PC-9 (cell line): ENCODE data around the gene ZNF785. TPM values are rescaled to one million over a fixed set of nuclear protein-coding genes. Genes with fewer than 3 reads are reported as not detected.

ENCODE experiments used
- BruUV-seq: library from RNA; stranded (reverse); fragments of 400-500 nt; replicated peaks from 2 replicates; lab custom pipeline; 2021; lab: Mats Ljungman, UMichigan
- CTCF ChIA-PET: fragments of 300-600 bp; sonication (Branson Sonifier 250); formaldehyde crosslinking; loops from one replicate; lab custom pipeline; 2022; ENCODE audit warnings: antibody characterized with exemption; lab: Charles Lee
- POLR2A ChIA-PET: fragments of 300-600 bp; sonication (Branson Sonifier 250); formaldehyde crosslinking; loops from one replicate; lab custom pipeline; 2022; ENCODE audit warnings: antibody characterized with exemption; ENCODE audit not compliant: unreplicated experiment; lab: Charles Lee
- DNase-seq, 2 experiments: peaks; one replicate each; pipeline versions ENCODE4 v3.0.0 to v3.0.0-alpha.2; 2015 to 2022; ENCODE audit warnings: mixed read lengths in 1 of 2
- H2AFZ ChIP-seq: fragments of 200-600 bp; sonication (generic); 2 replicates; pipeline ENCODE4 v1.8.1; 2017; ENCODE audit warnings: antibody characterized with exemption
- H3F3A ChIP-seq: fragments of 200-600 bp; sonication (generic); 2 replicates; pipeline ENCODE4 v1.8.1; 2017; ENCODE audit warnings: antibody characterized with exemption, mild to moderate bottlenecking, low read depth; ENCODE audit not compliant: insufficient read depth
- H3K27ac ChIP-seq: fragments of 200-600 bp; sonication (generic); 2 replicates; pipeline ENCODE4 v1.6.1; 2016; ENCODE audit warnings: mixed run types
- H3K27me3 ChIP-seq: fragments of 200-600 bp; sonication (generic); 2 replicates; pipeline ENCODE4 v1.6.1; 2016; ENCODE audit warnings: low read depth, mixed run types; ENCODE audit not compliant: insufficient read depth
- H3K36me3 ChIP-seq: fragments of 200-600 bp; sonication (generic); 2 replicates; pipeline ENCODE4 v1.6.1; 2016; ENCODE audit warnings: low read depth, mixed run types
- H3K4me1 ChIP-seq: fragments of 200-600 bp; sonication (generic); replicated peaks from 2 replicates; pipeline ENCODE4 v1.6.1; 2016; ENCODE audit warnings: mixed run types; ENCODE audit not compliant: insufficient read depth
- H3K4me2 ChIP-seq: fragments of 200-600 bp; sonication (generic); 2 replicates; pipeline ENCODE4 v1.6.1; 2017; ENCODE audit warnings: mixed run types
- H3K4me3 ChIP-seq: fragments of 200-600 bp; sonication (generic); 2 replicates; pipeline ENCODE4 v1.6.1; 2016; ENCODE audit warnings: mixed run types
- H3K79me2 ChIP-seq: fragments of 200-600 bp; sonication (generic); 2 replicates; pipeline ENCODE4 v1.6.1; 2017; ENCODE audit warnings: low read depth, mixed run types
- H3K9me2 ChIP-seq: fragments of 200-600 bp; sonication (generic); 2 replicates; pipeline ENCODE4 v1.8.1; 2017; ENCODE audit warnings: mild to moderate bottlenecking; ENCODE audit not compliant: insufficient read depth
- H3K9me3 ChIP-seq: fragments of 200-600 bp; sonication (generic); 2 replicates; pipeline ENCODE4 v1.8.1; 2016; ENCODE audit warnings: low read depth; ENCODE audit not compliant: insufficient read depth
- H4K20me1 ChIP-seq: fragments of 200-600 bp; sonication (generic); 2 replicates; pipeline ENCODE4 v1.8.1; 2017; ENCODE audit not compliant: insufficient read depth
- CTCF ChIP-seq: fragments of 200-600 bp; sonication (generic); conservative IDR thresholded peaks from 2 replicates; pipeline ENCODE4 v1.6.1; 2017; ENCODE audit warnings: mixed run types, antibody characterized with exemption, mild to moderate bottlenecking, moderate library complexity
- EZH2 ChIP-seq: fragments of 200-600 bp; sonication (generic); IDR thresholded peaks from 2 replicates; pipeline ENCODE4 v1.8.0; 2017; ENCODE audit warnings: antibody characterized with exemption, low read depth
- intact Hi-C: fragments of 100-400 bp; cut with micrococcal nuclease; formaldehyde crosslinking; loops from one replicate; pipeline ENCODE4 v1.10.0; 2022; ENCODE audit not compliant: unreplicated experiment
- total RNA-seq: library from RNA; stranded (reverse); gene quantifications from 2 replicates; pipeline ENCODE4 v1.2.3, GENCODE V29; 2021

ZNF785 gene
- total RNA-seq, 1 experiment from 2014 or later: 30.9 TPM

GRCh38 chr16:30553393-30553899 is 32.1 kb downstream of the ZNF785 start:
- intact Hi-C loops: loop anchor here (10.0 kb wide), 1 partner anchor 211 kb away; the partner anchor contains the start of genes CFAP119 and RNF40
- Histone ChIP-seq H3K27ac (no peak overlapping the region), H3K4me2 (no peak overlapping the region), H3K27me3 (no peaks in the 10 kb centered on the region), H3K9me2 (no peaks in the 10 kb centered on the region), H2AFZ (no peak overlapping the region), H3K4me1 (peaks cover 8% of the 10 kb centered on the region), H3K9me3 (no peaks in the 10 kb centered on the region), H4K20me1 (no peaks in the 10 kb centered on the region), H3K79me2 (peaks cover 19% of the 10 kb centered on the region), H3K4me3 (no peak overlapping the region), H3F3A (peaks cover 20% of the 10 kb centered on the region), H3K36me3 (no peaks in the 10 kb centered on the region)
- no peak for TF ChIP-seq EZH2
- TF ChIP-seq CTCF: no peak
- CTCF ChIA-PET: interaction anchor here (1.6 kb wide), 1 partner anchor 18 kb away, joined by 6 read pairs; the partner anchor contains the start of gene ZNF747
- POLR2A ChIA-PET: no interaction called here
- no peak for DNase-seq
- no TSS peak for BruUV-seq

- no peaks in the 10 kb centered on the region for H3K27me3 ChIP-seq
- no peaks in the 10 kb centered on the region for H3K9me2 ChIP-seq
- ChIA-PET POLR2A (no interaction called here), CTCF (no interaction called here)
- no peaks in the 10 kb centered on the region for H3K36me3 ChIP-seq
- TF ChIP-seq EZH2: no peak
- intact Hi-C loops: loop anchor here (10.0 kb wide), 1 partner anchor 212 kb away; the partner anchor contains the start of genes CFAP119 and RNF40
- H3K4me1 ChIP-seq: peaks cover 8% of the 10 kb centered on the region
- no peak for DNase-seq
- H2AFZ ChIP-seq: no peak overlapping the region
- no peak overlapping the region for H3K4me2 ChIP-seq
- H3K4me3 ChIP-seq: no peak overlapping the region
- no TSS peak for BruUV-seq
- H4K20me1 ChIP-seq: no peaks in the 10 kb centered on the region
- peaks cover 19% of the 10 kb centered on the region for H3K79me2 ChIP-seq
- peaks cover 25% of the 10 kb centered on the region for H3F3A ChIP-seq
- no peak overlapping the region for H3K27ac ChIP-seq
- no peaks in the 10 kb centered on the region for H3K9me3 ChIP-seq
These were observed 32.5 kb downstream of the ZNF785 start for GRCh38 chr16:30552956-30553355.

GRCh38 chr16:30551781-30552180 is 33.7 kb downstream of the ZNF785 start:
- no peaks in the 10 kb centered on the region for H3K27me3 ChIP-seq

More at GRCh38 chr16:30551781-30552180, 33.7 kb downstream of the ZNF785 start:
- no peak overlapping the region for H3K4me3 ChIP-seq
- no peak overlapping the region for H3K27ac ChIP-seq
- H3K9me2 ChIP-seq: no peaks in the 10 kb centered on the region
- BruUV-seq: no TSS peak
- no peaks in the 10 kb centered on the region for H3K36me3 ChIP-seq
- DNase-seq: no peak
- no peak overlapping the region for H3K4me2 ChIP-seq
- CTCF ChIA-PET: interaction anchor here (0.6 to 0.7 kb wide), 2 partner anchors 138 to 718 kb away, joined by 13 to 16 read pairs; no protein-coding TSS in a partner anchor
- peaks cover 9% of the 10 kb centered on the region; the same call in 1 of the 2 replicates for H3K79me2 ChIP-seq
- H3F3A ChIP-seq: peaks cover 25% of the 10 kb centered on the region
- no peak for TF ChIP-seq EZH2
- TF ChIP-seq CTCF: no peak
- H3K4me1 ChIP-seq: peaks cover 2% of the 10 kb centered on the region; the same call in 1 of the 2 replicates
- H4K20me1 ChIP-seq: no peaks in the 10 kb centered on the region
- no peaks in the 10 kb centered on the region for H3K9me3 ChIP-seq
- intact Hi-C loops: loop anchor here (10.0 kb wide), 1 partner anchor 213 kb away; the partner anchor contains the start of genes CFAP119 and RNF40
- POLR2A ChIA-PET: no interaction called here
- no peak overlapping the region for H2AFZ ChIP-seq
